Islet precursor cell (in vitro differentiated cells): ENCODE results near the gene SDF4.
"Not testable (repeated sequence)": the region's sequence is repeated elsewhere in the genome, so short reads cannot be mapped to it uniquely, and the experiment has no call there.

Source experiments
- DNase-seq: peaks from one replicate; pipeline ENCODE4 v3.0.0-alpha.2; 2018

The SDF4 gene

DNA sequence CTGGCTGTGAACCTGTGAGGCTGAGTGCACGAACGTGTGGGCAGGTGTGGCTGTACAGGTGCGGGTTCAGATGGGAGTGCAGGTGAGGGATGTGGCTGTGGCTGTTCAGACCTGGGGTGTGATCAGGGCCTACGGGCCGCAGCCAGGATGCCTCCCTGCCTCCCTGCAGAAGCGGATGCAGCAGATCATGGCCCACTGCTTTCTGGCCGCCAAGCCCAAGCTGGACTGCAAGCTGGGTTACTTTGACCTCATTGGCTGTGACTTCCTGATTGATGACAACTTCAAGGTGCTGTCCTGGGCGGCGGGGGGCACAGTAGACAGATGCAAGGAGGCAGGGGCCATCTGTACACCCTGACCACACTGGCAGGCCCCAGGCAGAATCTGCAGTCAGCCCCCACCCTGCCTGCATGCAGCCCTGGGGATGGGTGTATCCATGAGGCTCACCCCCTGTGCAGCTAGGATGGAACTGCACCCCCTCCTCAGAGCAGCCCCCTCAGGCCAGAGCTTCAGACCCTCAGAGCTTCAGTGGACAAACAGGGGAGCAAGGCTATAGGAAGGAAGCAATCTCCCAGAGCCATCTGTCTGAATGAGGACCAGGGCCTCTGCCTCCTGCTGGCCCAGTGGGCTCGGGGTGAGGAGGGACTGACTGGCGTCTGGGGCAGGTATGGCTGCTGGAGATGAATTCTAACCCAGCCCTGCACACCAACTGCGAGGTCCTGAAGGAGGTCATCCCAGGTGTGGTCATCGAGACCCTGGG is 35.2 kb downstream of the SDF4 start:
- DNase-seq = no peak

DNA sequence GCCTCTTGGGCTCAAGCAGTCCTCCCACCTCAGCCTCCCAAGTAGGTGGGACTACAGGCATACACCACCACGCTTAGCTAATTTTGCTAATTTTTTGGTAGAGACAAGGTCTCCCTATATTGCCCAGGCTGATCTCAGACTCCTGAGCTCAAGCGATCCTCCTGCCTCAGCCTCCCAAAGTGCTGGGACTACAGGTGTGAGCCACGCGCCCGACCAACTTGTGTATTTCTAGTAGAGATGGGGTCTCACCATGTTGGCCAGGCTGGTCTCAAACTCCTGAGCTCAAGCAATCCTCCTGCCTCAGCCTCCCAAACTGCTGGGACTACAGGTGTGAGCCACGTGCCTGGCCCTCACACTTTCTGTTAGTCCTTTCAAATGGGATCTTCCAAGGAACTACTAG is 36.1 kb downstream of the SDF4 start:
- not testable (repeated sequence) for DNase-seq

DNA sequence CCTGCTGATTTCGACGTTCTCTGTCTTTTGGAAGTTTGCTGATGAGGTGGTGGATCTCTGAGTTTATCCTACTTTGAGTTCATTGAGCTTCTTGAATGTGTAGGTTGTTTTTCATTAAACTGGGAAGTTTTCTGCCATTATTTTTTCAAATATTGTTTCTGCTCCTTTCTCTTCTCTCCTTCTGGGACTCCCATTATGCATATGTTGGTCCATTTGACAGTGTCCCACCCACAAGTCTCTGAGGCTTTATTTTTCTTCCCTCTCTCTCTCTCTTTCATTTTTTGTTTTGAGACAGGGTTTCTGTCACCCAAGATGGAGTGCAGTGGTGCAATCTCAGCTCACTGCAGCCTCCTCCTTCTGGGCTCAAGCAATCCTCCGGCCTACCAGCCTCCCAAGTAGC is 37.1 kb downstream of the SDF4 start:
- DNase-seq = no peak

DNA sequence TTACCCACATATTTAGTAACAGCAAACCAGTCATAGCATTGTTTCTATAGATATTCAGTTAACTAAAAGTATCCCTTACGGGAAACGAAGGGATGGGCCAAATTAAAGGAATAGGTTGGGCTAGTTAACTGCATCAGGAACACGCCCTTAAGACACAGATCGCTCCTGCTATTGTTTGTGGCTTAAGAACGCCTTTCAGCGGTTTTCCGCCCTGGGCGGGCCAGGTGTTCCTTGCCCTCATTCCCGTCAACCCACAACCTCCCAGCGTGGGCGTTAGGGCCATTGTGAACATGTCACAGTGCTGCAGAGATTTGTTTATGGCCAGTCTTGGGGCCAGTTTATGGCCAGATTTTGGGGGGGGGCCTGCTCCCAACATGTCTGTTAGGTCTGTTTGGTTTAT is 40.1 kb downstream of the SDF4 start:
- DNase-seq = no peak

DNA sequence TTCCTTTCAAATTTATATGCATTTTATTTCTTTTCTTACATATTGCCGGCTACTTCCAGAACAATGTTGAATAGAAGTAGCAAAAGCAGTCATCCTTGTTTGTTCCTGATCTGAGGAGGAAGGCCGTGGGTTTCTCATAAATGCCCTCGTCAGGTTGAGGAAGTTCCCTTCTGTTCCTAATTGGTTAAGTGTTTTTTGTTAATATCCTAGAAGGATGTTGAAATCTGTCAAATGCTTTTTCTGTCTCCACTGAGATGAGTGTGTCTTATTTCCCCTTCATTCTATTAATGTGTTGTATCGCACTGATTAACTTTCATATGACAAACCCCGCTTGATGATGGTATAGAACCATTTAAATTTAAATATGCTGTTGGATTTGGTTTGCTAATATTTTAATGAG is 42.7 kb downstream of the SDF4 start:
- no peak for DNase-seq

DNA sequence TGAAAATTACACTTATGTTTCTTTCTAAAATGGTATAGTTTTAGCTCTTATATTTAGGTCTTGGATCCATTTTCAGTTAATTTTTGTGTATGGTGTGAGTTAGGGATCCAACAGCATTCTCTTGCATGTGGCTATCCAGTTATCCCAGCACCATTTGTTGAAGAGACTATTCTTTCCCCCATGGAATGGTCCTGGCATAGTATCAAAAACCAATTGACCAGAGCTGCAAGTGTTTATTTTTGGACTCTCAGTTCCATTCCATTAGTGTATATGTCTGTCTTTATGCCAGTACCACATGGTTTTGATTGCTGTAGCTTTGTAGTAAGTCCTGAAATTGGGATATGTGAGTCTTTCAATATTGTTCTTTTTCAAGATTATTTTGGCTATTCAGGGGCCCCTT is 43.9 kb downstream of the SDF4 start:
- no peak for DNase-seq

DNA sequence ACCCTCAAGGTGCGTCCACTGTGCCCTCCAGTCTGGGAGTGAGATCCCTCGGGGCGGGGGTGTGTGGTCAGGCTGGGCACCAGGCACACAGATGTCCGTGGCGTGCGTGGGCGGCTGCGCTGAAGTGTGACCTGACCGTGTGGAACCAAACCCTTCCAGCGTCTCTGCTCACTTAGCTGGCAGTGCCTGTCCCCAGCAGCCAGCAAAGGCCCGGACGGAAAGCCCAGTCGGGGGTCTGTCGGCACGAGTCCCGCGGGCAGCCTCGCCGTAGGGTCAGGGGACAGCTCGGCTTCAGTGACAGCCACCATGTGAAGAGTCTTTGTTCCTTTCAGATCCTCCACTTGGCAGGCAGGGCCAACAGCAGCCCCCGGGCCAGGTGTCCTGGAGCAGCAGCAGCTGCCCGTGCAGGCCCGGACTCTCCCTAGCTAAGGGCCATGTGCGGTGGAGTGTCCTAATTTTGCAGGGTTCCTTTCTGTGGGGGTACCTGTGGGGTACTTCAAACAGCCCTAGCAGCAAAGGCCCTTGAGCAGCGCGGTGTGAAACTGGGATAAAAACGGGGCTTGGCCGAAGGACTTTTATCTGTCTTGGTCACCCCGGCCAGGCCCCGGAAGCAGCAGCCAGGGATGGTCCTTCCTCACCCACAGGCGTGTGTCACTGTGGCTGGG is 46.6 kb downstream of the SDF4 start:
- no peak for DNase-seq

DNA sequence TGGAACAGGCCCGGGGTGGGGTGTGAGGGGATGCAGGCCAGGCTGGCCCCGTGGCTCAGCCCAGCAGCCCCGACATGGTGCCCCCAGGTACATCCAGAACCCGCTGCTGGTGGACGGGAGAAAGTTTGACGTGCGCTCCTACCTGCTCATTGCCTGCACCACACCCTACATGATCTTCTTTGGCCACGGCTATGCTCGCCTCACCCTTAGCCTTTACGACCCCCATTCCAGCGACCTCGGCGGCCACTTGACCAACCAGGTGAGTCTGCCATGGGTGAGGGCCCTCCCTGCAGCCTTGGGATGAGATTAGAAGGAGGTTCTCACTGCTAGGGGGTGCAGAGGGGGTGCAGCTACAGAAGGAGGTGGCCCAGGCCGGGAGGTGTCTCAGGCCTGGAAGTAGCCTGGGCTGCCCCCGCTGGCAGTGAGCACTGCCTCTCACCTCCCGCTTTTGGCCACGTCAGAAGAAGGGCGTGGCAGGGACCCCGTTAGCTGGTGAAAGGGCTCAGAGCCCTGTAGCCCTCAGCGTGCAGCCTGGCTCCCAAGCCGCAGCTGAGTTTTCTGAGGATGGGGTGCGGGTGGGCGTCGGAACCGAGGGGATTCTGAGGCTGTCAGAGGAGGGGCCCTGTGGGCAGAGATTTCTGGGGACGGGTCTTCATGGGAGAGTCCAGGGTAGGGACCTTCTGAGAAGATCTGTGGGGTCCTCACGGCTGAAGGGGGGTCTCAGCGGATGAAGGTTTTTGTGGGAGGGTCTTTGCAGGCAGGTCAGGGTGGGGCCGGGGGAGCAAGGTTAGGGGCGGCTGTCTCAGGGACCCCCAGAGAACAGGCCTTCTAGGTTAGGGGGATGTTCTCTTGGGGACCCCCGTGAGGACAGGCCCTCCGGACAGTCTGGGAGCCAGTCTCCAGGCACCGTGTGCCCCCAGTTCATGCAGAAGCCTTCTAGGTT is 47.7 kb downstream of the SDF4 start:
- no peak for DNase-seq

DNA sequence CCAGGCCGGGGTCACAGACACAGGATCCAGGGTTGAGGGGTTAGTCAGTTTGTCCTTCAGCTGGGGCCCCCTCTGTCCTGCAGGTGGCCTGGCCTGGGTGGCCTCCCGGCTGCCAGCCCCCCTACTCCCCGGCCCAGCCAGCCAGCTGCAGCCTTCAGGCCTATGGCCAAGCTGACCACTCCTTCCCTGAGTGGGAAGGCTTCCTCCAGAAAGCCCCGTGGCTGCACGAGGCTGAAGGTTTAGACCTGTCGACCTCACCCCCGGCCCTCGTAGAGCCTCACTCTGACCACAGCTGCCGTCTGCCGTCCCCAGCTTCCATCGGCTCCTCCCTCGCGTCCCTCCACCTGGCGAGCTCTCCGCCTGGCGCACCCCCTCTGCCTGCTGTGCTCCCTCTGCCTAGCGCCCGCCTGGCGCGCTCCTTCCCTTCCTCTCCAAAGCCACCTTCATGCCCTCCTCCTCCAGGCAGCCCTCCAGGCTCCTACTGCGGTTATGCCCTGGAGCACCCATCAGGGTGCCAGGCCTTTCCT is 48.5 kb downstream of the SDF4 start:
- DNase-seq = no peak

DNA sequence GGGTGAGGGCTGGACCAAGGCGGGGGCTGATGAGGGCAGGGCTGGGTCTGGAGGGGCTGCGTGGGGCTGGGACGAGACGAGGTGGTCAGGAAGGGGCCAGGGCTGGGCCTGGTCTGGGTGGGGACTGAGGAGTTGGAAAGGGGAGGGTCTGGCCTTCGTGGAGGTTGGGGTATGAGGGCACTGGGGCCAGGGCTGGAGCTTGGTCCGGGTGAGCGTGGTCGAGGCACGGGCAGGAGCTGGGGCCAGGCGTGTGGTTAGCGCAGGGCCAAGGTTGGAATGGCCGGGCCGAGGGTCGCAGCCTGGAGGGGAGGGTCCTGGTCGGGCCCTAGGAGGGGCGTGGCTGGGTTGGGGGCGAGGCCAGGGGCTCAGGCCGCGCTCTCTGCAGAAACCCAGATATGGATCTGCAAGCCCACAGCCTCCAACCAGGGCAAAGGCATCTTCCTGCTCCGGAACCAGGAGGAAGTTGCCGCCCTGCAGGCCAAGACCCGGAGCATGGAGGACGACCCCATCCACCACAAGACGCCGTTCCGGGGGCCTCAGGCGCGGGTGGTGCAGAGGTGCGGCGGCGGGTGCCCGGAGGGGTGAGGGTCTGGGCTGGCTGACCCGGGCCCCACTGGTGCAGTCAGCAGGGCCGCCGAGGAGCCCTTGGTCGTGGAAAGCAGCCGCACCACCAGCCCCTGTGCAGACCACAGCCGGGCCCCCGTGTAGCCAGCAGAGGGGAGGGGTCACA is 49.1 kb downstream of the SDF4 start:
- no peak for DNase-seq

DNA sequence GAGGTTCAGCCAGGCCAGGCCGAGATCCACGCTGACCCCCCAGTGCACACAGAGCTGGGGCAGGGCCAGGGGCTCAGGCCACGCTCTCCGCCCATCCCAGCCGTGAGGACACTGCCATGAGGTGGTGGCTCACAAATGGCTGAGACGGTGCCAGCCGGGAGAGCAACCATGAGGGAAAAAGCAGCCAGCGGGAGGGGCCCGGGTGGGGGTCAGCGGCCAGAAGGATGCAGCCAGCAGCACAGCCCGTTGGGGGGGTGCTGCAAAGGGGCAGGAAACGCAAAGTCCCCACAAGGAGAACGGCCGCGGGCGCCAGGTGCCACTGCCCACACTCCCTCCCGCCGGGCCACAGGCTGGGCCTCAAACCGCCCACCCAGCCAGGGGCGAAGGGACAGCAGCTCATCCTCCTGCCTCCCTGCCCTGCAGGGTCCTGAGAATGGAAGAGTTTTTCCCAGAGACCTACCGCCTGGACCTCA is 49.8 kb downstream of the SDF4 start:
- no peak for DNase-seq

DNA sequence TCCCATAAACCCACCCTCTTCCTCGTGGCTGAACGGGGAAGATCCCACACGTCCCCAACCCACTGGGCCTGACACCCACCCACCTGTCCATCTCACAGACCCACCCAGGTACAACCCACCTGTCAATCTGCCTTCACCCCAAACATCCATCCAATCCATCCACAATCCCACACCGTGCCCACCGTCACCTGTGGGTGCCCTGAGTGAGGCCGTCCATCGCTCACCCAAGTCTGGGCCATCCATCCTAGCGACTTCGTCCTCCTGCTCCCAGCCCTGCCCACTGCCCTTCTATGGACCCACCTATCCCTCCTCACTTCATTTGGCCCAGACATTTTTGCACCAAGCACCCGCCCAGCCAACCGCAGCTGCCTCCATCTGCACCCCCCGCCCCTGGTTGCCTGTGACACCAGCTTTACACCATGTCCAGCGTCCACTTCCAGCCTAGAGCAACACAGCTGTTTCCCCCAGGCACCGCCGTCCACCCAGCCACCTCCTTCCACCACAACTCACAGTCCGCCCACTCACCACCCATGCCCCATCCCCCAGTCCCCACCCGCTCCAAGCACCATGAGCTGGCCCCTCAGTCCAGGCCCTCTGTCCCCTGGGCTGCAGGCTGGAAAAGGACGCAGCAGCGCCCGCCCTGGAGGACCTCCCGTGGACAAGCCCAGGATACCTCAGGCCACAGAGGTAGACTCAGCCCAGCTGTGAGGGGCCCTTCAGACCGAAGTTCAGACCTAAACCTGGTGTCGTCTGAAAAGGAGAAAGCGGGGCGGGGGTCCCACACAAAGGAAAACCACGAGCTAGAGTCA is 50.5 kb downstream of the SDF4 start:
- DNase-seq = no peak

DNA sequence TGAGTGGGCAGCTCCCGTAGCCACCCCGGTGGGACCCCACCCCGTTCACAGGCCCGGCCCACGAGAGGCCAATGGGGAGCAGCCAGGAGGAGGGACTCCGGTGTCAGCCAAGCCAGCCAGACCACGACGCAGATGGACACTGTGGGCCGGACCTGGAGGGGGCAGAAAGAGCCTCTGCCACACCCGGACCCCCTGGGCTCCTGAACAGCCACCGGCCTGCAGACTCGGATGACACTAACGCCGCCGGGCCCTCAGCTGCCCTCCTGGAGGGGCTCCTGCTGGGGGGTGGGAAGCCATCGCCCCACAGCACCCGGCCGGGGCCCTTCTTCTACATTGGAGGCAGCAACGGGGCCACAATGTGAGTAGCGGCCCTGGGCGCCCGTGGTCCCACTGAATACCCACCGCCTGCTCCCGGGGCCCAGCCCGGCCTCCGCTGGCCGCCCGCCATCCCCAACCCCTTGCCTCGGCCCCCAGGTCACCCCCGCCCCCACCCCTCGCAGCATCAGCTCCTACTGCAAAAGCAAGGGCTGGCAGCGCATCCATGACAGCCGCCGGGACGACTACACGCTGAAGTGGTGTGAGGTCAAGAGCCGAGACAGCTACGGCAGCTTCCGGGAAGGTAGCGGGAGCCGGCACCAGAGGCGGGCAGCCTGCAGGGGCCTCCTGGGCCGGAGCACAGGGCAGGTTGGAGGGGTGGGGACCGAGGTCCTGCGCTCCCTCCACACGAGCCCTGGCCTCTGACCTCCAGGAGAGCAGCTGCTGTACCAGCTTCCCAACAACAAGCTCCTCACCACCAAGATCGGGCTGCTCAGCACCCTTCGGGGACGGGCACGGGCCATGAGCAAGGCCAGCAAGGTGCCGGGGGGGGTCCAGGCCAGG is 51.6 kb downstream of the SDF4 start:
- no peak for DNase-seq

DNA sequence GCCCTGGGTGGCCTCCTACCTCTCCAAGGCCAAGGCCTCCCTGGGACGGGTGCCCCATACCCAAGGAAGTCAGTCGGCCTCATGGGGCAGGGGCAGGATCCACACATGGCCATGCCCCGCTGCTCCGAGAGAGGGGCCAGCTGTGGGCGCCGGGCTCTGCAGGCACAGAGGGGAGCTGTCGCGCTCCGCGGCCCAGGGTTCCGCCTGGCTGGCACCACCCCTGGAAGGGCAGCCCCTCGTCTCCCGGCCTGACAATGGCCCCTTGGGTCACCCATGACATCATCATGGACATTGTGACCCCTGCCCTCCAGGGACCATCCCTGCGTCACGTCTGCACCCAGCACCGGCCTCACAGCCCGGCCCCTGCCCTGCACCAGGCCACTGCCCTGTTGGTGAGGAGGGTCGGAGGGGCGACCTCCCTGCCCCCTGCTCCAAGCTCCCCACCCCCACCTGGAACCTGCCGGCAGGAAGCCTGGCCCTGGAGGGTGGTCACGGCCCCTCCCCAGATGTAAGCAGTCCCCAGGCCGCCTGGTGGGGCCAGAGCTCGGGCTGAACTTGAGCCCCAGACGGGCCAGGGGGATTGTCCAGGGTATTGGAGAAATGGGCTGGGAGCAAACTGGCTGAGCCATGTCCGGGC is 52.3 kb downstream of the SDF4 start:
- no peak for DNase-seq

DNA sequence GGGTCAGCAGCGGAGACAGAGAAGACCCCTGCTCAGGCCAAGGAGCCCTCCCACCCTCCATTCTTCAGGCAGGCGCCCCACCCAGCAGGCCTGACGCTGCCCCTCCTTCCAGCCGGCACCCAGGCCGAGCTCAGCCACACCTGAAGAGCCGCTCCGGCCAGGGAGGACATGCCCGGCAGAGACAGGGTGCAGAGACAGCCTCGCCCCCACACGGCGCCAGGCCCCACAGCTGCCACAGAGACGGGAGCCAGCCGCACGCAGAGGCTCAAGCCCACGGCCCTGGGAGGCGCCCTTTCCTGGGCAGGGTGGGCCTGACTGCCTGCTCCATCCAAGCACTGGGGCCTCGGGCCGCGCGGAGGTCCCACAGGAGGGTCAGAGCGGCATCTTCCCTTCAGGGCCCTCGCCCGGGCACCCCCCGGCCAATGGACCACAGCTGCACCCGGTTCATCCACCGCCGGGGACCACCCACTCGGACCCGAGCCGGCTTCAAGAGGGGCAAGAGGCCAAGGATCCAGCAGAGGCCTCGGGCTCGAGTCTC is 52.9 kb downstream of the SDF4 start:
- DNase-seq = peak; percentile 50

DNA sequence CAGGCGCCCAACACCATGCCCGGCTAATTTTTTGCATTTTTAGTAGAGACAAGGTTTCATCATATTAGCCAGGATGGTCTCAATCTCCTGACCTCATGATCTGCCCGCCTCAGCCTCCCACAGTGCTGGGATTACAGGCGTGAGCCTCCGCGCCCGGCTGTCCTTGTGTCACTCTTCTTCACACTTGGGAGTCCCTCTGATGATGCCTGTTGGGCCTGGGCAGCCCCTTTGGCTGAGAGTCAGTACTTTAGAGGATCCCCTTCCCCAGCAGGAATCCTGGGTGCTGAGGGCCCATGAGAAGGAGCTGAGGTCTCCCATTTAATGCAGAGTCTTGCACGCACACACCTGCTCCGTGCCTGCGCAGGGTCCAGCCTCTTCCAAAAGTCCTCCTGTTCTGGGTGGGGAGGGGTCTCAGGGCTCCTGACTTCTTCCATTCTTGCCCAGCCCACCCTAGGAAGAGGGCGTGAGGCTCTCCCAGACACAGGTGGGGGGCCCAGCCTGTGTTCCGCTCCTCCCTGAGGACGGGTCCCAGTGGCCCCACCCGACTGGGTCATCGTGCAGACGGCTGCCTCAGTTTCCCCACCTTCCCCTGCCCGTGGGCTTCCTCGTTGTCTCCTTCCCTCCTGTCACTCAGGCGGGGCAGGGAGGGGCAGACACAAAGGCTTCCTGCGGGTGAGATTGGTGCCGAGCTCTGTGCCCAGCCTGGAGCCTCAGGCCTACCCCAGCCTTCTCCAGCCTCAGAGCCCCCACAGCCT is 54.2 kb downstream of the SDF4 start:
- no peak for DNase-seq

DNA sequence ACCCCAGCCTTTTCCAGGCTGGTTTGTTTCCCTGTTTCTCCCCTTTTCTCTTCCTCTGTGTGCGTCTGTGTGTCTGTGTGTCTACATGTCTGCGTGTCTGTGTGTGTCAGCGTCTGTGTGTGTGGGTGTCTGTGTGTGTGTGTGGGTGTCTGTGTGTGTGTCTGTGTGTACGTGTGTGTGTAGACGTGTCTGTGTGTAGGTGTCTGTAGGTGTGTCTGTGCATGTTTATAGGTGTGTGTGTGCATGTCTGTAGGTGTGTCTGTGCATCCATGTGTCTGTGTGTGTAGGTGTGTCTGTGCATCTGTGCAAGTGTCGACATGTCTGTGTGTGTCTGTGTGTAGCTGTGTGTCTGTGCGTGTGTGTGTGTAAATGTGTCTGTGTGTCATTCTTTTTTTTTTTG is 54.9 kb downstream of the SDF4 start:
- no peak for DNase-seq

DNA sequence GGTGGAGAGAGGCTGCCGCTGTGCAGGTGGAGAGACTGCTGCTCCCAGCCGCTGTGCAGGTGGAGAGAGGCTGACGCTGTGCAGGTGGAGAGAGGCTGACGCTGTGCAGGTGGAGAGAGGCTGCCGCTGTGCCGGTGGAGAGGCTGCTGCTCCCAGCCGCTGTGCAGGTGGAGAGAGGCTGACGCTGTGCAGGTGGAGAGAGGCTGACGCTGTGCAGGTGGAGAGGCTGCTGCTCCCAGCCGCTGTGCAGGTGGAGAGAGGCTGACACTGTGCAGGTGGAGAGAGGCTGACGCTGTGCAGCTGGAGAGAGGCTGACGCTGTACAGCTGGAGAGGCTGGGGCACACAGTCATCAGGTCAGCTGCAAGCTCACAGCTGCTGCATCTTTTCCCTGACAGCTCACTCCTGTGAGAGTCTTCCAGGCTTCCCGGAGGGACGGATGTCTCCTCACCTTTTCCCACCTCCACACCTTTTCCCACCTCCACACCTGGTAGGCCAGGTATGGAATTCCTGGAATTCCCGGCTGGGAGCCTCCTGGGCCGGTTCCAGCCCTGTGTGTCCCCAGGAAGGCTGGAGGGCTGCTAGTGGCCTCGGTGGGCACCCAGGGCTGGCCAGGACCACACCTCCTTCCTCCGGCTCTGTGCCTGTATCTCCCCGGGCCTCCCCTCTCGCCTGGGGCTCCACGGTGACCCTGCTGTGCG is 55.6 kb downstream of the SDF4 start:
- peak; percentile 79 for DNase-seq
